HUDEP-2 (cell line): ENCODE data around the gene CPLANE1.
"Not testable (repeated sequence)": the region's sequence is repeated elsewhere in the genome, so short reads cannot be mapped to it uniquely, and the experiment has no call there.

Source experiments
- DNase-seq, 76 experiments: peaks; one replicate each; lab custom pipeline; 2025; ENCODE audit not compliant: unreplicated experiment in 76 of 76; lab: John Stamatoyannopoulos, UW

The CPLANE1 gene

GRCh38 chr5:37248970-37249814 is at the start of gene CPLANE1:
Gene CPLANE1 (minus strand): TSS chr5:37249376. CDS start chr5:37247698, 1,678 bp downstream.
- DNase-seq: peak in 22 of 76 experiments; percentile 1 to 33 (median 14)

GRCh38 chr5:37296313-37296712 is 47.1 kb upstream of the CPLANE1 start:
- peak in 1 of 76 experiments; percentile 5 for DNase-seq

GRCh38 chr5:37283214-37283820 is 34.1 kb upstream of the CPLANE1 start:
- no peak for DNase-seq

GRCh38 chr5:37275511-37275910 is 26.3 kb upstream of the CPLANE1 start:
- DNase-seq: no peak

- DNase-seq: no peak
Measured at GRCh38 chr5:37272511-37272910, 23.3 kb upstream of the CPLANE1 start.

- not testable (repeated sequence) for DNase-seq
Measured at GRCh38 chr5:37268100-37268499, 18.9 kb upstream of the CPLANE1 start.

GRCh38 chr5:37255774-37256358 is 6.7 kb upstream of the CPLANE1 start:
- DNase-seq: no peak

- DNase-seq: no peak
Measured at GRCh38 chr5:37254581-37254980, 5.4 kb upstream of the CPLANE1 start.

- DNase-seq: no peak
Measured at GRCh38 chr5:37251665-37252064, 2.5 kb upstream of the CPLANE1 start.

- no peak for DNase-seq
Measured at GRCh38 chr5:37249815-37250164, 614 bp upstream of the CPLANE1 start.

GRCh38 chr5:37248421-37248969 is 681 bp downstream of the CPLANE1 start:
- no peak for DNase-seq

GRCh38 chr5:37247496-37247895 is 1.7 kb downstream of the CPLANE1 start:
- DNase-seq: no peak

- no peak for DNase-seq
Measured at GRCh38 chr5:37247036-37247435, 2.1 kb downstream of the CPLANE1 start.

GRCh38 chr5:37234288-37234687 is 14.9 kb downstream of the CPLANE1 start:
- DNase-seq: no peak

GRCh38 chr5:37226377-37226776 is 22.8 kb downstream of the CPLANE1 start:
- DNase-seq: no peak

GRCh38 chr5:37222181-37222580 is 27.0 kb downstream of the CPLANE1 start:
- no peak for DNase-seq

- DNase-seq: not testable (repeated sequence)
Measured at GRCh38 chr5:37220426-37220825, 28.8 kb downstream of the CPLANE1 start.

GRCh38 chr5:37219384-37219783 is 29.8 kb downstream of the CPLANE1 start:
- not testable (repeated sequence) for DNase-seq

- DNase-seq: no peak
Measured at GRCh38 chr5:37217976-37218375, 31.2 kb downstream of the CPLANE1 start.

GRCh38 chr5:37214550-37214949 is 34.6 kb downstream of the CPLANE1 start:
- DNase-seq: no peak

GRCh38 chr5:37212096-37212495 is 37.1 kb downstream of the CPLANE1 start:
- peak in 5 of 76 experiments; percentile 1 to 18 (median 10) for DNase-seq
